ENCODE measurements around the gene USP36.

USP36 gene

DNA sequence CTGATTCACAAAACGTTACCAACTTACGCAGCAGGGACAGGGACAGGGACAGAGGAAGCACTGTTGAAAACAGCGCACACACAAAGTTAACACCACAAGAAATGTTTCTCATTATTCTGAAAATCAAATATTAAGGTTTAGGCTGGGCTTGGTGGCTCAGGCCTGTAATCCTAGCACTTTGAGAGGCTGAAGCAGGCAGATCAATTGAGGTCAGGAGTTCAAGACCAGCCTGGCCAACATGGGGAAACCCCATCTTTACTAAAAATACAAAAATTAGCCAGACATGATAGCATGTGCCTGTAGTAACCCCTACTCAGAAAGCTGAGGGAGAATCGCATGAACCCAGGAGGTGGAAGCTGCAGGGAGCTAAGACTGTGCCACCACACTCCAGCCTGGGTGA lies 62.7 kb downstream of the USP36 start:
- Histone ChIP-seq H3K36me3 (ENCODE audit: control insufficient read depth, low read length) (peaks cover 11% of the 10 kb centered on the region; the same call in 1 of the 2 replicates), H3K4me1 (ENCODE audit: control insufficient read depth, low read length) (peaks cover 73% of the 10 kb centered on the region), H3K4me3 (ENCODE audit: low read length) (no peak overlapping the region), H3F3A (ENCODE audit: control insufficient read depth, insufficient read depth) (peaks cover 17% of the 10 kb centered on the region), H3K27me3 (ENCODE audit: control insufficient read depth, low read length) (no peaks in the 10 kb centered on the region), H3K79me2 (ENCODE audit: control insufficient read depth, low read length) (peaks cover 88% of the 10 kb centered on the region), H3K9me2 (replicated peaks; ENCODE audit: control insufficient read depth, low read length) (no peaks in the 10 kb centered on the region), H3K9me3 (ENCODE audit: control insufficient read depth, insufficient read depth, low read length) (no peaks in the 10 kb centered on the region), H4K20me1 (ENCODE audit: control insufficient read depth, insufficient read depth, low read depth, low read length) (peaks cover 6% of the 10 kb centered on the region; the same call in 1 of the 2 replicates), H3K4me2 (ENCODE audit: low read length) (peak overlapping the region; percentile 35), H3K27ac (ENCODE audit: low read depth, low read length) (0 out of 2 replicates have a peak overlapping the region, but pooled peaks have one; percentile 13)
- TF ChIP-seq, protein P1, sequence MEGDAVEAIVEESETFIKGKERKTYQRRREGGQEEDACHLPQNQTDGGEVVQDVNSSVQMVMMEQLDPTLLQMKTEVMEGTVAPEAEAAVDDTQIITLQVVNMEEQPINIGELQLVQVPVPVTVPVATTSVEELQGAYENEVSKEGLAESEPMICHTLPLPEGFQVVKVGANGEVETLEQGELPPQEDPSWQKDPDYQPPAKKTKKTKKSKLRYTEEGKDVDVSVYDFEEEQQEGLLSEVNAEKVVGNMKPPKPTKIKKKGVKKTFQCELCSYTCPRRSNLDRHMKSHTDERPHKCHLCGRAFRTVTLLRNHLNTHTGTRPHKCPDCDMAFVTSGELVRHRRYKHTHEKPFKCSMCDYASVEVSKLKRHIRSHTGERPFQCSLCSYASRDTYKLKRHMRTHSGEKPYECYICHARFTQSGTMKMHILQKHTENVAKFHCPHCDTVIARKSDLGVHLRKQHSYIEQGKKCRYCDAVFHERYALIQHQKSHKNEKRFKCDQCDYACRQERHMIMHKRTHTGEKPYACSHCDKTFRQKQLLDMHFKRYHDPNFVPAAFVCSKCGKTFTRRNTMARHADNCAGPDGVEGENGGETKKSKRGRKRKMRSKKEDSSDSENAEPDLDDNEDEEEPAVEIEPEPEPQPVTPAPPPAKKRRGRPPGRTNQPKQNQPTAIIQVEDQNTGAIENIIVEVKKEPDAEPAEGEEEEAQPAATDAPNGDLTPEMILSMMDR (IDR thresholded peaks at IDR 0.05; ENCODE audit: low read depth, low read length, poor library complexity, severe bottlenecking) = no peak
- TF ChIP-seq EZH2phosphoT487 (IDR thresholded peaks at IDR 0.05; ENCODE audit: borderline replicate concordance, low read length) = no peak

DNA sequence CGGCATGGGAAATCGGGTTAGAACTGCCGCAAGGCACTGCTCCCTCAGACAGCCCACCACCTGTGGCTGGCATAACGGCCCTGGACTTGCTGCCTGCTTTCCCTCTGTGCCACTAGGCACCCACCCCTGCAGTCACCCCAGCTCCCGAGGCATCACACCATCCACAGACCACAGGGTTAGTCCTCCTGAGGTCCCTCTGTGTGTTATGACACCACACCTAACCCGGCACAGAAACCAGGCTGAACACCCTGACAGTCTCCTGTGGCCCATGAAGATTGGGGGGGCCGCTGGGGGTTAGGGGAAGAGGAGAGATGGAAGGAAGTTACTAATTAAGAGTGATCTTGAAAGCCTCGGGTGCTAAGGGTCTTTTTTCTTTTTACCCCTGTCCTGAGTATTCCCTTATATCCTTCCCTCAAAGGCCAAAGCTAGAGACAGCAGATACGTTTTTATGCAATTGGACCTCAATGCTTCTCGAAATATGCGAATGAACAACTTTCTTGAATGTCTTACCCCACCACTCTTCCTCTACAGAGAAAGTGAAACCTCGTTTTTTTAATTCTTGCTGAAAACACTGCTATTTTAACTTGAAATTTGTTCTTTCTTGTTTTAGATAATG lies 65.5 kb downstream of the USP36 start:
- Histone ChIP-seq H3F3A (ENCODE audit: control insufficient read depth, insufficient read depth) (peaks cover 14% of the 10 kb centered on the region), H4K20me1 (ENCODE audit: control insufficient read depth, insufficient read depth, low read depth, low read length) (peaks cover 6% of the 10 kb centered on the region; the same call in 1 of the 2 replicates), H3K27ac (ENCODE audit: low read depth, low read length) (peak overlapping the region; percentile 71), H3K9me2 (replicated peaks; ENCODE audit: control insufficient read depth, low read length) (no peaks in the 10 kb centered on the region), H3K36me3 (ENCODE audit: control insufficient read depth, low read length) (peaks cover 7% of the 10 kb centered on the region; the same call in 1 of the 2 replicates), H3K4me3 (ENCODE audit: low read length) (peak overlapping the region; percentile 69), H3K4me1 (ENCODE audit: control insufficient read depth, low read length) (peaks cover 76% of the 10 kb centered on the region), H3K4me2 (ENCODE audit: low read length) (peak overlapping the region; percentile 96), H3K27me3 (ENCODE audit: control insufficient read depth, low read length) (no peaks in the 10 kb centered on the region), H3K9me3 (ENCODE audit: control insufficient read depth, insufficient read depth, low read length) (no peaks in the 10 kb centered on the region), H3K79me2 (ENCODE audit: control insufficient read depth, low read length) (peaks cover 96% of the 10 kb centered on the region)
- TF ChIP-seq, protein P1 (IDR thresholded peaks at IDR 0.05; ENCODE audit: low read depth, low read length, poor library complexity, severe bottlenecking) = no peak
- no peak for TF ChIP-seq EZH2phosphoT487 (IDR thresholded peaks at IDR 0.05; ENCODE audit: borderline replicate concordance, low read length)

DNA sequence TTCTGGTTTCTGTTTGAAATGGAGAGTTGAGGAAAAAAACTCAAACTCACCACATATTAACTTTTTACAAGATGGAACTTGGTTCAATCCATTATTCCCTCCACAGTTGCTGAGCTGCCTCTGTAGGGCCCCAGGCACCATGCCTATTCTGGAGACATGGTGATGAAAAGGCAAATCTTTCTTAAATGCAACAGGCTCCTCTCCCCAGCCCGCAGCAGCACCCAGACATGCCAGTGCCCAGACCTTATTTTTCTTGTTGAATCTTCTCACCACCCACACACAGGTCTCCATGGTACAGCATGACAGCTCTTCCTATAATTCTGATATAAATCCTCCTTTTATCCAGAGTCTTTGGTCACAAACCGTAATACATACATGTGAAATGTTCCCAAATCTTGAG lies 66.2 kb downstream of the USP36 start:
- TF ChIP-seq EZH2phosphoT487 (IDR thresholded peaks at IDR 0.05; ENCODE audit: borderline replicate concordance, low read length) = no peak
- H3K27ac ChIP-seq (ENCODE audit: low read depth, low read length) = peak overlapping the region; percentile 71; the same call in 1 of the 2 replicates
- peaks cover 7% of the 10 kb centered on the region; the same call in 1 of the 2 replicates for H3K36me3 ChIP-seq (ENCODE audit: control insufficient read depth, low read length)
- H3K9me3 ChIP-seq (ENCODE audit: control insufficient read depth, insufficient read depth, low read length) = no peaks in the 10 kb centered on the region
- H3K9me2 ChIP-seq (replicated peaks; ENCODE audit: control insufficient read depth, low read length) = no peaks in the 10 kb centered on the region
- H3K4me2 ChIP-seq (ENCODE audit: low read length) = peak overlapping the region; percentile 96
- peaks cover 74% of the 10 kb centered on the region for H3K4me1 ChIP-seq (ENCODE audit: control insufficient read depth, low read length)
- H3K79me2 ChIP-seq (ENCODE audit: control insufficient read depth, low read length) = peaks cover 95% of the 10 kb centered on the region
- H4K20me1 ChIP-seq (ENCODE audit: control insufficient read depth, insufficient read depth, low read depth, low read length) = peaks cover 6% of the 10 kb centered on the region; the same call in 1 of the 2 replicates
- H3F3A ChIP-seq (ENCODE audit: control insufficient read depth, insufficient read depth) = peaks cover 14% of the 10 kb centered on the region
- H3K27me3 ChIP-seq (ENCODE audit: control insufficient read depth, low read length) = no peaks in the 10 kb centered on the region
- peak overlapping the region; percentile 69 for H3K4me3 ChIP-seq (ENCODE audit: low read length)

DNA sequence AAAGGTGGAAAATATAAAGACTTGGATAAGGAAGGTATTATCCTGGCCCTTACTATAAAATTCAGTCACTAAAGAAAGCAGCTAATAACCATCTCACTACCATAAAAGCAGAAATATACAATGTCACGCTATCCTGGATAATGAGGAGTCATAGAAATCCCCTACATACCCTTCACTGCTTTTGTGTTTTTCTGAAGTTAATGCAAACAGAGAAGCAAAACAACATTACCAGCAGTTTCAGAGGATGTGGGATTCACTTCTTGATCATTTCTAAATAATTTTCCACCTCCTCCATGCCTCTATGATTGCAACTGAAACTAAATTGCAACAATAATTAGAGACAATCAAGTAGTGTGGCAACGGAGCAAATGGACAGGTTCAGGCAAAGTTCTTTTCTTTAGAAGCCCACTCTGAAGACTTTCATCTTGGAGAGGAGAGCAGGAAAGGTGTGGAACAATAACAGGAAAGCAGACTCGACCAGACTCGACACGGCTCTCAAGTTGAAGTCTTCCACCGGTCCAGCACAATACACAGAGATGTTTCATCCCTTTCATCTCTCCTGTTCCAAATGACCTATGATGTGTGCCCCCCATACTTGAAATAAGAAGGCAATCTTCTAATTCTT lies 68.7 kb downstream of the USP36 start:
- H3K79me2 ChIP-seq (ENCODE audit: control insufficient read depth, low read length) = peaks cover 96% of the 10 kb centered on the region
- peaks cover 7% of the 10 kb centered on the region for H3F3A ChIP-seq (ENCODE audit: control insufficient read depth, insufficient read depth)
- no peaks in the 10 kb centered on the region for H3K9me3 ChIP-seq (ENCODE audit: control insufficient read depth, insufficient read depth, low read length)
- H3K36me3 ChIP-seq (ENCODE audit: control insufficient read depth, low read length) = peaks cover 7% of the 10 kb centered on the region; the same call in 1 of the 2 replicates
- H4K20me1 ChIP-seq (ENCODE audit: control insufficient read depth, insufficient read depth, low read depth, low read length) = peaks cover 14% of the 10 kb centered on the region; the same call in 1 of the 2 replicates
- H3K4me3 ChIP-seq (ENCODE audit: low read length) = 0 out of 2 replicates have a peak overlapping the region, but pooled peaks have one; percentile 29
- peak overlapping the region; percentile 11; the same call in 1 of the 2 replicates for H3K27ac ChIP-seq (ENCODE audit: low read depth, low read length)
- H3K4me2 ChIP-seq (ENCODE audit: low read length) = peak overlapping the region; percentile 29
- no peaks in the 10 kb centered on the region for H3K27me3 ChIP-seq (ENCODE audit: control insufficient read depth, low read length)
- peaks cover 77% of the 10 kb centered on the region for H3K4me1 ChIP-seq (ENCODE audit: control insufficient read depth, low read length)
- no peaks in the 10 kb centered on the region for H3K9me2 ChIP-seq (replicated peaks; ENCODE audit: control insufficient read depth, low read length)
- no peak for TF ChIP-seq EZH2phosphoT487 (IDR thresholded peaks at IDR 0.05; ENCODE audit: borderline replicate concordance, low read length)
- TF ChIP-seq, protein P1 (IDR thresholded peaks at IDR 0.05; ENCODE audit: low read depth, low read length, poor library complexity, severe bottlenecking) = no peak
